Spleen (tissue), 7 donors: Measurements from ENCODE around the gene TMEM106C.

Experiments
- POLR2A ChIP-seq, 3 donors: fragments of 450-650 bp; IDR thresholded peaks; one replicate each; pipeline ENCODE4 v1.5.1; 2017; ENCODE audit warnings: antibody characterized with exemption in 3 of 3, mild to moderate bottlenecking in 1 of 3
- TF ChIP-seq, protein P1 (sequence below), 11 experiments: fragments of 200-600 bp in 7 of 11; fragments of 450-650 bp in 4 of 11; sonication (generic) in 4 of 11; IDR thresholded peaks in 8 of 11; conservative IDR thresholded peaks in 3 of 11; 1 replicate in 7 of 11; 2 replicates in 4 of 11; pipeline versions ENCODE4 v1.4.0 to v1.8.0; 2016 to 2021; ENCODE audit warnings: antibody characterized with exemption in 11 of 11, inconsistent platforms in 4 of 11, mild to moderate bottlenecking in 1 of 11
- donor health status: DM: no; HTN: no; CAD: no; lungs with moderate emphysema.
- donor health status: DM: no; HTN: no; CAD: no.
- donor health status: DM: no; HTN: no; CAD: no.

DNA sequence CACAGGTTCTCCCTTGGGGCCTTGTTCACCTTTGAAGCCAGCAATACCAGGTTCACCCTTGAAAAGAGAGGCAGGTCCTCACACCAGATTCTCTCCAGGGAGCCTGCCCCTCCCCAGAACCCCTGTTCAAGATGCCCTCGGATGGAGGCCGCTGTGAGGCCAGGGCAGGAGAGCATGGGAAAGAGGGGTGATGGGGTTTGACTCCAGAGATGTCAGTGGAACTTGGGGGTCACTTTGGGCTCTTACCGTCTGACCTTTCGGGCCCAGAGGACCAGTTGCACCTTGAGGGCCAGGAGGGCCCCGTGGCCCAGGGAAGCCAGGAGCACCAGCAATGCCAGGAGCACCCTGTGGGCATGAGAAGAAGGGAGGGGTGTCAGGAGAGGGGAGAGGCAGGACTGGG is 23.4 kb downstream of the TMEM106C start:
- TF ChIP-seq, protein P1, sequence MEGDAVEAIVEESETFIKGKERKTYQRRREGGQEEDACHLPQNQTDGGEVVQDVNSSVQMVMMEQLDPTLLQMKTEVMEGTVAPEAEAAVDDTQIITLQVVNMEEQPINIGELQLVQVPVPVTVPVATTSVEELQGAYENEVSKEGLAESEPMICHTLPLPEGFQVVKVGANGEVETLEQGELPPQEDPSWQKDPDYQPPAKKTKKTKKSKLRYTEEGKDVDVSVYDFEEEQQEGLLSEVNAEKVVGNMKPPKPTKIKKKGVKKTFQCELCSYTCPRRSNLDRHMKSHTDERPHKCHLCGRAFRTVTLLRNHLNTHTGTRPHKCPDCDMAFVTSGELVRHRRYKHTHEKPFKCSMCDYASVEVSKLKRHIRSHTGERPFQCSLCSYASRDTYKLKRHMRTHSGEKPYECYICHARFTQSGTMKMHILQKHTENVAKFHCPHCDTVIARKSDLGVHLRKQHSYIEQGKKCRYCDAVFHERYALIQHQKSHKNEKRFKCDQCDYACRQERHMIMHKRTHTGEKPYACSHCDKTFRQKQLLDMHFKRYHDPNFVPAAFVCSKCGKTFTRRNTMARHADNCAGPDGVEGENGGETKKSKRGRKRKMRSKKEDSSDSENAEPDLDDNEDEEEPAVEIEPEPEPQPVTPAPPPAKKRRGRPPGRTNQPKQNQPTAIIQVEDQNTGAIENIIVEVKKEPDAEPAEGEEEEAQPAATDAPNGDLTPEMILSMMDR (IDR thresholded peaks at IDR 0.05 in 8 of 11, conservative IDR thresholded peaks at IDR 0.05 in 3 of 11): no peak
- no peak for TF ChIP-seq POLR2A (IDR thresholded peaks at IDR 0.05)
